Left renal pelvis (tissue), 4 donors: Measurements from ENCODE around the gene ADRA2B. TPM values are rescaled to one million over a fixed set of nuclear protein-coding genes. Genes with fewer than 3 reads are reported as not detected.
"Not testable (repeated sequence)": the region's sequence is repeated elsewhere in the genome, so short reads cannot be mapped to it uniquely, and the experiment has no call there.

Source experiments
- DNase-seq, 4 donors: peaks; one replicate each; pipeline ENCODE4 v3.0.0-alpha.2; 2013; ENCODE audit warnings: low read depth in 4 of 4, low spot score in 3 of 4
- polyA plus RNA-seq, 4 donors: library from polyadenylated mRNA; unstranded; fragments of 120-200 nt; gene quantifications; one replicate each; pipeline ENCODE4 v1.2.1, GENCODE V29; 2013; ENCODE audit not compliant: insufficient read length in 4 of 4

The ADRA2B gene
- polyA plus RNA-seq, 4 donors = 2.2 to 5.1 (median 3.4) TPM

DNA sequence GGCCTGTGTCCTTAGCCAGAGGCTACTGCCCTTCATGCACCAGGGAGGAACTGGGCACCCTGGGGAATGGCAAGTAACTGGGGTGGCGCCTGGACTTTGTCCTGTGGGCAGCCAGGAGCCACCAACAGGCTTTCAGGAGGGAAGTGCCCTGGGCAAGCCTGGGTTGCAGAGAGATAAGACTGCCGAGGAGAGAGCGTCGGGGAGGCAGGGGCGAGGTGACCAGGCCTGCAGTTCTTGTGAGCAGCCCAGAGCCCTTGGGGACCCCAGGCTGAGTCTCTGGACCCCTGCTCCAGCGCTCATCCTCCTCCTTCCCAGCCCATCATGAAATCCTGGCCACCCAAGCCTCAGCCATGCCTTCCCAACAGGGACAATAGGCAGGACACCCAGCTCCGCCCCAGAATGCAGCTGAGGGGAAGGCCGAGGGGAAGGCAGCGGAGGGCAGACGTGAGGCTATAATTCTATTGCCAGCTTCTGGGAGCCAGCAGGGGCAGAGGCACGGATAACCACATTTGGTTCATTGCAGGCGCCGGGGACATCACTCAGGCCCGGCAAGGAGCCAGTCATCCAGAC lies 25.1 kb downstream of the ADRA2B start:
- no peak for DNase-seq

DNA sequence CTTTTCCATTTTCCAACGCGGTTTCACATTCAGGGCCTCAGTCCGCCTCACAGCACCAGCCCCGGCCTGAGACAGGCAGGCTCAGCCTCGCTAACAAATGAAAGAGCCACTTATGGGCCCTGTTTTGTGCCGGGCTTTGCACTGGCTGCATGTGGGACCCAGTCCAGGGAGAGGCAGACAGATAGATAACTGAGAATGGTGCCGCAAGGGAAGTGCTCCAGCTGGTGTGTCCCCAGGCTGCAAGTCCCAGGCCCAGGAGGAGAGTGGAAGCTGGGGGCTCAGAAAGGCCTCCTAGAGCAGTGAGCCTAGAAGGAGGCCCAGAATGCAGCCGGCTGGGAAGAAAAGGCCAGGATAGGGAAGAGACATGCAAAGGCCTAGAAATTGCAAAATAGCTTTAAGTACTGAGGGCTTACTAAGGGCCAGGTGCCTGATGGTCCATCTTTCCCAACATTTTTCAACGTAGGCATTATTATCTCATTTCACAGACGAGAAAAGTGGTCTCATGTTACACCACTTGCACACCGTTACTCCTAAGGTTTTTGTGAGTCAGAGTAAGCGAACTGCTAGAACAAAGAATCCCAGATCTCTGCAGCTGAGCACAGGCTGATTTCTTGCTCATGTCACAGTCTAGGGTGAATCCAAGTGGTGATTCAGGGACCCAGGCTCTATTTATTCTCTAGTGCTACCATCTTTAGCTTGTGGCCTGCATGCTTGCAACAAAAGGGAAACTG lies 26.0 kb downstream of the ADRA2B start:
- no peak for DNase-seq

DNA sequence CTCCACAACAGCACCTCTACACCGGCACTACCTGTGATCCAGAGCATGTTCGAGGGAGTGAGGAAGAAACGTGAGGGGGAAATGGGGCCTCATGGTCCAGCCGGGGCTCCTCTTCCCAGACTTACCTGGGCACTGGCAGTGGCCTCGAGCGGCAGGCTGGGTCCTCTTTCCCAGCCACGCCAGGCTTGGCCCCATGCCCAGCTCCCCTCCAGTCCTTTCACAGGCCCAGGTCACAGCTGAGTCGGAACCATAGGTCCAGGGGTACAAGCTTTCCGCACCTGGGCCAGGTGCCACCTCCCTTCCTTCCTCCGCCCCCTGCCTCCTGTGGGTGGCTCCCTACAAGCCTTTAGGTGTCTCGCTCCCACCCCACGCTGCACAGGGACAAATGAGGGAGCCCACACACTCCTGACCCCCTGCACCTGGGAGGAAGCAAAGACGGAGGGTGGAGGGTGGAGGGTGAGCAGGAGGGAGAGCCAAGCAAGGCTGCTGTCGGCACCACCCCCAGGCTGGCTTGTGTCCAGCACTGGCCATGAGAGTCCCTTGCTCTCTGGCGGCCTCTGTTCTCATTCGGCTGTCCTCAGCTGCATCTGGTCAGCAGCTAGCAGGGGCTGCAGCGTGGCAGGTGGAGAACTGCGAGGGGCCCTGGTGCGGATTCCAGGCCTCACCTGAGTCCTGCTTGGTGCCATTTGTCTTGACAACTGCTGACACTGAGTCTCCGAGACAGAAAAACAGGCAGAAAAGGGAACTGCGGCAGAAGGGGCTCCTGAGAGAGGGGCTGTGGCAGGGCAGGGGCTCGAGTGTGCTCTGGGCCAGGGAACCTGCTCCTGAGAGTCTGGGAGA lies 26.8 kb downstream of the ADRA2B start:
- DNase-seq = no peak

DNA sequence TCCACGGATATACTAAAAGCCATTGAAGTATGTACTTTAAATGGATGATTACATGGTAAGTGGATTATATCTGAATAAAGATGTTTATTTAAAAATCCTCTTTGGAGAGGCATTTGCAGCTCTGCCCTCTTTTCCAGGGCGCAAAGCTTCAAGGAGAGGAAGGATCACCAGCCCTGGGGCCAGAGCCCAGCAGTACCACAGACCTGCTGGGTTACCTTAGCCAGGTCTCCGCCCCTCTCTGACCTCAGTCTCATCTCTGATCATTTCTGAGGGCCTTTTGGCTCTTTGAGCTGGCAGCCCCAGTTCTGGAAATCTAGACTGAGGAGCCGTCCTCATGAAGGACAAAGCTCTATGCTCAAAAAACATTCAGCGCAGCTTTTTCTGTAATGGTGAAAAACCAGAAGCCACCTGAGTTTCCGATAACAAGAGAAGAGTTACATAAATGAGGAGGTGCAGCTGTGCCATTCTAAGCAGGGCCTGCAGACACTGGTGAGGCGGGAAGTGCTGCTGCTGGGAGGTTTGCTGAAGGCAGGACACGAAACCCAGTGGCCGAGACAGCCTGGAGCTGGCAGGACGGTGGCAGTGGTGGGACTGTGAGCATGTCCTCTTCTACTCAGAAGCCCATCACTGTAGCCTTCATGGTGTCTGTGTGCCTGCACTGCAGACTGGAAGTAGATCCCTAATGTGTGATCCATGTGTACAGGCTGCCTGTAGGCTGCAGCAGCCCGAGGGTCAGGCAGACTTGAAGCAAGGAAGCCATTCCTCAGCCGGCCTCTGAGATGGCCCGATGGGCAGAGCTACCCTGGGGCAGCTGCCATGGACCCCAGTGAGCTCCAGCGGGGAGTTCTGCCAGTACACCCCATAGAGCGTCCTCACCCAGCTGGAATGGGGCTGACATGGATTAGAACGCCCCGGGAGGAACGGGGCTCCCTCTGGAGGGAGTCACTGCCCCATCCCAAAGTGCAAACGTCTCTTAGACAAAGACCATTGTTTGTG lies 27.7 kb downstream of the ADRA2B start:
- no peak for DNase-seq

DNA sequence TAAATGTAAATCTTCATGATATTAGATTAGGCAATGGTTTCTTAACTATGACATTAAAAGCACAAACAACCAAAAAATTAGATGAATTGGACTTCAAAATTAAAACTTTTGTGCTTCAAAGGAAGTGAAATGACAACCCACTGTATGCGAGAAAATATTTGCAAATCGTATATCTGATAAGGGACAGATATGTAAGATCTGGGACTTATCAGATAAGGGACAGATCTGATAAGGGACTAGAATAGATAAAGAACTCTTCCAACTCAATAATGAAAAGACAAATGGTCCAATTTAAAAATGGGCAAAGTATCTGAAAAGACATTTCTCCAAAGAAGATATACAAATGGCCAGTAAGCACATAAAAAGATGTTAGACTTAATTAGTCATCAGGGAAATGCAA lies 29.2 kb downstream of the ADRA2B start:
- no peak for DNase-seq

DNA sequence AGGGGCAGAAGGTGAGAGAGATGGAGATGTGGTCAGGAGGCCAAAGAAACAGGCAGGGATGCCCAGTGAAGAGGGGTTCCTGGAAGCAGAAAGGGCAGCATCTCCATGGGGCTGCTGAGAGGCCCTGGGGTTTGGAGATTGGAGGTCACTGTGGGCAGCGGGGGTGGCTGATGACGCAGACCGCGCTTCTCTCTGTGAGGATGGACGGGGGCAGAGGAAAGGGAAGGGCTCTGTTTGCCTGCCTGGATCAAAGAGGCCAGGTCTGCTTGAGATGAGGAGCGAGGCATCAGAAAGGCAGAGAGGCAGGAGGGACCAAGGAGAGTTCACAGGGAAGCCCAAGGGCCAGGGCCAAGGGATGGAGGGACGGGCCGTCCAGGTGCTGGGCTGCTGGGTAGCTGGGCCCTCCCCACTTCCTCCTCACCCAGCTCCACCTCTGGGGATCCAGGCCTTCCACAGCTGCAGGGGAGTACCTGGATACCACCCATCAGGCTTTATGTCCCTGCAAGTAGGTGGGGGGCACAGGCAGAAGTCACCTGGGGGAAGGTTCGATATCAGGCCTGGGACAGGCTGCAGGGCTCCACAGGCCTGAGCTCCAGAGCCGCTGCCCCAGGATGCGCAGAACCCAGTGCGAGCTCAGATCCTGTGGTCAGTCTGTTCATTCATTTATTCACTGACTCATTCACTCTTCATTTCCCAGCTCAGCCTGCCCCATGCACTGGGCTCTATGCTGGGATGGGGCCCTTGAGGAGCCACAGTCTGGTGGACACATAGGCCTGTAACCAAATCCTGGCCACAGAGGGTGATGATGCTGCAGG lies 30.6 kb downstream of the ADRA2B start:
- DNase-seq = no peak

DNA sequence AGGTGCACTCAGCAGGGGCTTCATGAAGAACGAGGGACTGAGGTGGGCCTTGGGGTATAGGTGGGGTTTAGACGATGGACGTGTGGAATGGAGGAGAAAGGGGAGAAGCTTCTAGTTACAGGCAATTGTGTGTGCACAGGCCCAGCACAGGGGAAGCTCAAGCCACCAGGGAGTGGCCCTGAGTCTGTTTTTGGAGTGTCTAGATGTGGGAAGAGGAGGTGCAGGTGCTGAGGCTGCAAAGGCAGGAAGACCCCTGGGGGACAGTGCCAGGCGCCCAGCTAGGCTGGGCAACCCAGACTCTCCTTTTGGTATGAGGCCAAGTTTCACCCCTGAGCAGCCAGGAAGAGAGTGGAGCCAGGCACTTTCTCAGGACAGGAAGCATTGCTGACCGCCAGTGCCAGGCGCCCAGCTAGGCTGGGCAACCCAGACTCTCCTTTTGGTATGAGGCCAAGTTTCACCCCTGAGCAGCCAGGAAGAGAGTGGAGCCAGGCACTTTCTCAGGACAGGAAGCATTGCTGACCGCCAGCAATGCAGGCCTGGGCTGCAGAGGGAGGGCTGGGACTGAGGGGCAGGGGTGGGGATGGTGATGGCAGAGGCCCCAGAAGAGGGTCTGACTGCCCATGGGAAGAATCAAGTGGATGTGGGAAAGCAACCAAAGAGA lies 31.4 kb downstream of the ADRA2B start:
- not testable (repeated sequence) for DNase-seq

DNA sequence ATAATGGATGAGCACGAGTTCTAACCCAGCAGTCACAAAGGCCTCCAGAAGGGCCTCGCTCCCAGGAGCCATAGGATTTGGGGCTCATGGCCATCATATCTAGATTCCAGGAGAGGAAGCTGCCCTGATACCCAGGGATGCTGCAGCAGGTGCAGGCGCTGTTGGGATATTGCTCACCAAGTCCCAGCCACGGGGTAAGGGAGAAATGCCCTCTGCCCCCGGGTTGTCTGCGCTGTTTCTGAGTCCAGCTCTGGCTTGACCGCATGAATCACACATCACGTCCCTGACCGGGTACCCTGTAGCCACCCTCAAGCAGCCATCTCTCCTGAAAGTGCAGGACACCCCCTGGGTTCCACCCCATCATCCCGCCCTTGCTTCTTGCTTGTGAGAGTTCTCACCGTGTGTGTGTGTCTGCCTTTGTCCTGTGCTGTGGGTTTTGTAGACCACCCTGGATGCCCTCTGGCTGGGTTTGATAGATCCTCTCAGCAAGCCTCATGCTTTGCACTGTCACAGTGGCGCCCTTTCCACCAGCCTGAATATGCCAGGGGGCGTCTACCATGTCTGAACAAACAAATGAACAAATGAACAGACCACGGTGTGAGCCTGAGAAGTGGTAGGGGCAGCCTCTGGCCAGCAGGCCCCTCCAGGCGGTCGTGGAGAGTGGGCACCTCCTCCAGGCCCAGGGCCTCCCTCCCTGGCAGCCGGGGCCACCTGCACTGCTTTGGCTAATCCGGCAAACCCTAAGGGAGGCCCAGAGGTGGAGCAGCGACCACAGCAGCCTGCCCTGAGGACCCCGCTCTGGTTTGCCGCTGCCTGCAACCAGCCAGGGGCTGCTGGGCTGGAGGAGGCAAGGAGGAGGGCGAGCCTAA lies 32.1 kb downstream of the ADRA2B start:
- DNase-seq = no peak

DNA sequence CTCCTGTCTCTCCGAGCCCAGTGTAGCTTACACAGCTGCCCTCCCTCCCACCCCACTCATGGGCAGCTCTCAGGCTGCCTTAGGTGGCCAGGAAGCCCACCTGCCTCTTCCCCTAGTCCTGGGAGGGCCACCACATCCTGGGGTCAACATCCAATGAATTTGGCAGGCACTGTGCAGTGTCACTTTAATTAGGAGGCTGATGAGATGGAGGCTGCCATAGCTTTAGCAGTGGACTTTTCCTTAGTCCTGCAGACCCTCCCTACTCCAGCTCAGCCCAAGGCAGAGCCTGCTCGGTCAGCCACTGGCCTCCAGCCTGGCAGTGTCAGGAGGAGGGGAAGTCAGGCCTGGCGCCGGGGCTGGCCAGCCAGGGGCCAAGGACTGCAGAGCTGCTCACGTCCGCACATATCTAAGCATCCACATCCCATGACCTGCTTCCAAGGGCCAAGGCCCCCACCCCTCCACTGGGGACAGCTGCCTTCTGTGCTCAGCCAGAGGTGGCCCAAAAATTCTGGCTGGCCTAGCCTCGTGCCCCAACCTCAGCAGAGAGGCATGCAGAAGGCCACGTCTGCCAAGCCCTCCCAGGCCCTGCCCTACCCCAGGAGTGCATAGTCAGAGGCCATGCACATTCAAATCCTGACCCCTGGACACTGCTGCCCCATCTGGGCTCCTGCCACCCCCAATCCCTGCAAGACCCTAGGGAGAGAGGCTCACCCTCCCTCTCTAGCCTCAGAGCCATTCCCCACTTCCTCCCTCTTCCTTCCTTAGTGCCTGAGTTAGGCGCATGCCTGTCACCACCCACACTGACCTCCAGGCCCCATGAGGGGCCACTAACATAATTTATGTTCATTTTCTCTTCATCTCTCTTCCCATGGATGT lies 33.1 kb downstream of the ADRA2B start:
- no peak for DNase-seq

DNA sequence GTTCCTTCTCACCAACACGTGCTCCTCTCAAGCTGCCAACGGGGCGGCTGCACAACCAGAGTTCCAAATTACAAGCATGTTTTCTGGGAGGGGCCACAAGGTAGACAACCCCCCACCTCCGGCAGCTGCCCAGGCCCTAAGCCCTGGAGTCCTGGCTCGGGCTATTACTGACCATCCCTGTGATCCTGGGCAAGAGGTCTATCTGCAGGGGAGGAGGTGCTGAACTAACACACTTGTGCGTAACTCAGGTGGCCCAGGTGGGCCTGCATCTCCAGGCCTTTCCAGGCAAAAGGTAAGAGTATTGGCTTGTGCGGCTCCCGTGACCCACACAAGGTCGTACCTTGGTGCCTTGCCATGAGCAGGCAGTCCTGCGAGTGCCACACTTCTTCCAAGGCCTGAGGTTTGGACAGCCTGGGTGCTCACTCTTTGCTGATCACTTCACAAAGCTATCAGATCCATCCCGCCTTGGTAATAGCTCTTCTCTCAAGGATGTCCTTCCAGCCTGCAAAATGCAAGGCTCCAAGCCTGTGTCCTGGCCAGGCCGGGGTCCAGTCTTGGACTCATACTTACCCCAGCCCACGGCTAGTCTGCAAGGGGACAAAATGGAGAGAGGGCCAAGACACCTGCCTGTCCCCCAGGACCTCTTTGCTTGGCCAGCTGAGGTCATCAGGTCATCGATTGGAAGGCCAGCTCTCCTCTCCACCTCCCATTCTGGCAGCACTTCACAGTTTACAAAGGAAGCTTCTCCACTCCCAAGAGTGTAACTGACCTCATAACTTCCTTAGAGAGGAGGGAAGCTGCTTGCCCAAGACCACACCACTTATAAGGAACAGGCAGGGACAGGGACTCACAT lies 33.9 kb downstream of the ADRA2B start:
- DNase-seq = no peak

DNA sequence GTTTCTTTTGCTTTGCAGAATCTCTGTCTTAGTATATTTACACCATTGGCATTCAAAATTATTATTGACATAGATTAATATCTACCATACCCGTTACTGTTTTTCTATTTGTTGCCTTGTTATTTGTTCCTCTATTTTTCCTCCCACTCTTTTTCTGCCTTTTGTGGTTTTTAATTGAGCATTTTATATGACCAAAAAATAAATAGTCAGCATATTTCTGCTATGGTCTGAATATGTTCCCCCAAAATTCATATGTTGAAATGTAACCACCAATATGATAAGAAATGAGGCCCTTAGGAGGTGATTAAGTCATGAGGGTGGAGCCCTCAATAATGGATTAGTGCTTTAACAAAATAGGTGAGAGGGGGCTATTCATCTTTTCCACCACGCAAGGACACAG lies 35.3 kb downstream of the ADRA2B start:
- DNase-seq = no peak

DNA sequence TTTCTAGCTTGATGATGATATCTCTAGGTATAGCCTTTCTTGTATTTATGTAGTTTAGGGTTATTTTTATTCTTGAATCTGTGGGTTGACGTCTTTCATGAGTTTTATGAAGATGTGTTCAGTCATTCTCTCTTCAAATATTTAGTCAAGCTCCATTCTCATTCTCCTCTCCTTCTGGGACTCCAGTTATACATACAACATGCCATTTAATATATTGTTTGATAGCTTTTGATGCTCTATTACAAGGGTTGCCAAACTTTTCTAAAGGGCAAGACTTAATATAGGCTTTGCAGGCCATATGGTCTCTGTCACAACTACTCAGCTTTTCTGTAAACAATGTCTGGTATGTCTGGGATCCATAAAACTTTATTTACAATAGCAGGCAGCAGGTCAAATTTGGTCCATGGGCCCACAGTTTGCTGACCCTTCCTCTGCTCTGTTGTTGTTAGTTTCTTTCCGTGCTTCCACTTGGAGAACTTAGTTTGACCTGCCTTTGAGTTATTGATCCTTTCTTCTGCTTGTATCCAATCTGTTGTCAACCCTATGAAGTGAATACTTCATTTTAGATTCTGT lies 41.1 kb downstream of the ADRA2B start:
- no peak for DNase-seq

DNA sequence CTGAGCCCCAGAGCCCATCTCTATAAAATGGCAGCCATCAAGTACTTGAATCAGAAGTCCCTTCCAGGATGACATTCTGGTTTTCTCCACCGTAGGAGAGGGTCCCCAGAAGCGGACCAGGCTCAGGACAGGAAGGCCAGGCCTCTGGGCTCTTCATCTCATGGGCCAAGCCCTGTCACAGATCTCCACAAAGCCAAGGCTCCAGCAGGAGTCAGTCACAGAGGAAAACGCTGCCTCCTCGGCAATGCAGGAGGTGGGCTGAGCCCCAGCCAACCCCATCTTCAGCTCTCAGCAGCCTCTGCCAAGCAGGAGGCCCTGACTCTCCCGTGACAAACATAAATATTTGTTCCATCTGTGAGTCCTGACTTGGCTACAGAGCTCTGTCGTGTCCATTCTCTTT lies 42.2 kb downstream of the ADRA2B start:
- DNase-seq = no peak

DNA sequence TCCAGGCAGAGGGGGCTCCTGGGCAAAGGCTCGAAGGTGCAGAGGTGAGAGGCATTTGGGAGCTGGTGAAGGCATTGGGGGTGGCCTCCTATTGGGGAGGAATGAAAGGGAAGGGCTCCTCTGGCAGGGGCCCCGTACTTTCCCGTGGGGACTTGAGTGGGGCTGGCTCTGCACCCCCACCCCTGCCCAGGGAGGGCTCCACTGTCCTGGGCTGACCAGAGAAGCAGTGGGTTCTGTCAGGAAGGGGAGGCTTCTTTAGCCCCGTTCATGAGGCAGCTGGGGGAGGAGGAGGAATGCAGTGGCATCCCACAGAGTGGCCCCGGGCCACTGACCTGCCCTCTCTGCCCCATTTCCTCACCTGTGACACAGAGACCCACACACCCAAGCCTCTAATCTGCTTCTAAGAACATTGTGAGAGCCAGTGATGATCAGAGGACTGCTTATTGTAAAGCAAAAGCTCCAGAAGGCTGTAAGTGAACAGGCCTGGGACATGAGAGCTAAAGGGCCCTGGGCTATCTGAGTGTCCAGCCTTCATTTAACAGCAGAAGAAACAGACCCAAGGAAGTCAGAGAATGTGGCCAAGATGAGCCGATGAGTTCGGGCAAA lies 43.1 kb downstream of the ADRA2B start:
- DNase-seq = no peak

DNA sequence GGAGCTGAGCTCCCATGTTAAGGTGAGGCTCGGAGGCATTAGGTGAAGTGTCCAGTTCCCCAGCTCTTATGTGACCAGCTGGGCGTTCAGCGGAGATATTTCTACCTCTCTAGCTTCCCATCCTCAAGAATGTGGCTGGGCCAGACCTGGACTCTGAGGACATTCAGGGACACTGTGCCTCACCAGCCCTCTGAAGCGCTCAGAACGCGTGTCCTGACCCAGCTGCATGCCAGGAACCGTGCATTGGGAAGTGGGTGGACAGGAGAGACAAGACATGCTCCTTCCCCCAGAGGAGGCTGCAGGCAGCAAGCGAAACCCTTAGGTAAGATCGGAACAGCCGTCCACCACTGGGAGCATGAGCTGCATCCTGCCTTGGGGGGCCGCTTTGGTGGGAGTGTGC lies 43.6 kb downstream of the ADRA2B start:
- DNase-seq = no peak
